Thoracic aorta (tissue), 2 donors: ENCODE measurements around the gene EN1. TPM values are rescaled to one million over a fixed set of nuclear protein-coding genes. Genes with fewer than 3 reads are reported as not detected.

Experiments
- ATAC-seq: fragments of 150-250 bp; one replicate; pipeline ENCODE4 v1.8.0; 2017; ENCODE audit warnings: low read depth; ENCODE audit not compliant: insufficient number of reproducible peaks, low FRiP score
- DNase-seq: peaks from one replicate; pipeline ENCODE4 v3.0.0-alpha.2; 2020; ENCODE audit warnings: low spot score
- H3K27ac ChIP-seq, 2 donors: fragments of 200-600 bp; sonication (generic); 1 replicate in 1 of 2; 2 replicates in 1 of 2; pipeline ENCODE4 v1.5.1; 2016; ENCODE audit warnings: mild to moderate bottlenecking in 2 of 2, moderate library complexity in 2 of 2
- H3K27me3 ChIP-seq: fragments of 200-600 bp; sonication (generic); replicated peaks from 2 replicates; pipeline ENCODE4 v1.6.0; 2016; ENCODE audit warnings: mild to moderate bottlenecking; ENCODE audit not compliant: insufficient read depth
- H3K36me3 ChIP-seq: fragments of 200-600 bp; sonication (generic); one replicate; pipeline ENCODE4 v1.5.1; 2016
- H3K4me1 ChIP-seq, 2 donors: fragments of 200-600 bp; sonication (generic); 1 replicate in 1 of 2; 2 replicates in 1 of 2; pipeline versions ENCODE4 v1.5.1 to v1.6.0; 2016; ENCODE audit warnings: low read depth in 2 of 2, mild to moderate bottlenecking in 1 of 2; ENCODE audit not compliant: control insufficient read depth in 1 of 2
- H3K4me3 ChIP-seq: fragments of 200-600 bp; sonication (generic); 2 replicates; pipeline ENCODE4 v1.5.1; 2016; ENCODE audit warnings: mild to moderate bottlenecking
- H3K9me3 ChIP-seq: fragments of 200-600 bp; sonication (generic); 2 replicates; pipeline ENCODE4 v1.5.1; 2016
- CTCF ChIP-seq: fragments of 200-600 bp; sonication (generic); IDR thresholded peaks from one replicate; pipeline ENCODE4 v1.5.1; 2019; ENCODE audit warnings: antibody characterized with exemption
- total RNA-seq, 2 donors: library from RNA; depleted of rRNA; stranded (reverse); fragments of >200 nt; gene quantifications; one replicate each; pipeline versions ENCODE4 v1.1.0 to v1.2.3, GENCODE V29; 2016

EN1 gene
- total RNA-seq, 2 donors from 2014 or later = not detected

DNA sequence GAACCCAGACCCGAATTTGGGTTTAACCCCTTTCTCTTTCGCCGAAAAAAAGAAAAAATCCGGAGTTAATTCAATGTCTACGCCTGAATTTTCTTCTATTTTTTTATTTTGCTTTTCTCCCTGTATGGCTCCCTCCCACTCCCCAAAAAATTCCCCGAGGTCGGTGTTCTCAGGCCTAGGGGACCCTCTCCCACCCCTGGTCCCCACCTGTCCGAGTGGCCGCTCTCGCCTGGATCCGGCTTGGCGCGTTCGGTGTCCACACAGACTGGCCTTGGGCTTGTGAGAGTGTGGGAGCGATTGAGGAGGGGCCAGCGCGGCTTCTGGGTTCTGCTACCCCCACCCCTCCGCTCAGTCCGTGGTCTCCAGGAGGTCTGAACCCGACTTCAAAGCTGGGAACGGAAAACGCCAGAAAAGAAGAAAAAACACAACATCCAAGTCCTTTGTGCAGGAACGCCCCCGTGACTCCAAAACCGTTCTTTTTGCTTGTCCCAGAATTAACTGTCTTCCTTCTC lies 5.7 kb upstream of the EN1 start:
- H3K27me3 ChIP-seq = peaks cover 41% of the 10 kb centered on the region
- ATAC-seq = no peak
- no peak for DNase-seq
- H3K36me3 ChIP-seq = no peaks in the 10 kb centered on the region
- TF ChIP-seq CTCF = no peak
- peaks cover 14 to 49% of the 10 kb centered on the region in 2 donors for H3K4me1 ChIP-seq
- H3K9me3 ChIP-seq = no peaks in the 10 kb centered on the region
- H3K4me3 ChIP-seq = no peak overlapping the region
- H3K27ac ChIP-seq = no peak overlapping the region

DNA sequence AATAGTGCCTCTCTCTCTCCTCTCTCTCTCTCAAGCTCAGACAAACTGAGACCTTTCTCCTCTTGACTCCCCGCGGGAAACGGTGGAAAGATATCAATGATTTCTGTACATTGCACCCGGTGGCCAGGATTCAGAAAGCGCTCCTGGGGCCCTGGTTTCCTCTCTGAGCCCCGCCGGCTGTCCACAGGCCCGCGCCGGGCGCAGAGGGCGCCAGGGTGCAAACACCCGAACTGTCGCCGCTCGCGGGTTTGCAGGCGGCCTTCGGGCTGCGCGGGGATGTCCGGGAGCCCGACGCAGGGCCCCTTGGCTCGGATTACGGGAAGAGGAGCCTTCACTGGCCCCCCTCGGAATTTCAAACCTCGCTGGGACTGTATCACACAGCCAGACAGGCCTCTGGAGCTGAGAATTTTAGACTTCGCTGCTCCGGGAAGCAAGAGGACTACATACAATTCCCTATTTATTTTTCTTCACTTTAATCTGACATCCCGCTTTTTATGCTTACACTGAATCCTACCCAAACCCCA lies 5.2 kb upstream of the EN1 start:
- no peaks in the 10 kb centered on the region for H3K9me3 ChIP-seq
- H3K4me3 ChIP-seq = no peak overlapping the region
- DNase-seq = no peak
- no peak overlapping the region for H3K27ac ChIP-seq
- TF ChIP-seq CTCF = no peak
- ATAC-seq = no peak
- peaks cover 18 to 49% of the 10 kb centered on the region in 2 donors for H3K4me1 ChIP-seq
- peaks cover 39% of the 10 kb centered on the region for H3K27me3 ChIP-seq
- H3K36me3 ChIP-seq = no peaks in the 10 kb centered on the region

GRCh38 chr2:118851650-118852049 lies 4.2 kb upstream of the EN1 start:
- no peak for TF ChIP-seq CTCF
- Histone ChIP-seq H3K27me3 (peaks cover 30% of the 10 kb centered on the region), H3K4me3 (no peak overlapping the region), H3K36me3 (no peaks in the 10 kb centered on the region), H3K27ac (no peak overlapping the region), H3K9me3 (no peaks in the 10 kb centered on the region), H3K4me1 (peaks cover 25 to 46% of the 10 kb centered on the region in 2 donors)
- DNase-seq = no peak
- no peak for ATAC-seq

- peaks cover 26% of the 10 kb centered on the region for H3K27me3 ChIP-seq
- DNase-seq (no peak), ATAC-seq (no peak)
- H3K36me3 ChIP-seq = no peaks in the 10 kb centered on the region
- TF ChIP-seq CTCF = no peak
- H3K9me3 ChIP-seq = no peaks in the 10 kb centered on the region
- H3K27ac ChIP-seq = no peak overlapping the region
- H3K4me3 ChIP-seq = no peak overlapping the region
- H3K4me1 ChIP-seq = peaks cover 25 to 41% of the 10 kb centered on the region in 2 donors
These were observed 3.5 kb upstream of the EN1 start for GRCh38 chr2:118850901-118851415.

DNA sequence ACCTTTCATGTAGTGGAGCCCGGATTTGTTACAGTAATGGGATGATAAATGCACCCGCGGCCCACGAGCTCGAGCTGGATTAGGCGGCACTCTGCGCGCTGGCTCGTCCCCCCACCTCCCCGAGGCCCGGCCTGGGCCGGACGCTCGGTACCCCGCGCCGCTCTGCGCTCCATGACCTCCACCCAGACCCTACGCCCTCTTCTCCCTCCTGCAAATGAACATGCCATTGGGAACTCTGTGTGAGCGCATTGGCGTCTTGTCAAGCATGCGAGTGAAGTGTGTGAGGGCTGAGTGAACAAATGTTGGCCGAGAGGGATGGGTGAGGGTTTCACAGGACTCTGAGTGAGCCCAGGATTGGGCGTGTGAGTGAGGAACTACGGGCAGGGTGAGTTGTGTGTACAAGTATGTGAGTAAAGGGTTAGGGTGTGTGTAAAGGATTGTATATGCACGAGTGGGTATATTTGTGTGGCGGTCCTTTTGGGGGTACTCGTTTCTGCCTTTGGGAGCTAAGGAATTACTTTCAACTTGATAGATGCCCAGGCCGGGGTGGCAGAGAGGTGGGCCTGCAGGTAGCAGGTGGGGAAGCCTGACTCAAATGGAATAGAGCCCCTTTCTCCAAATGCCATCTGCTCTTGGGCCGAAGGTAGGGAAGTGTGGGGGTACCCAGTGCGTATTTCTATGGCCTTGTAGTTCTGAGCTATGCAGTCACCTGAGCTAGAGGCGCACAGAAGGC lies 2.9 kb upstream of the EN1 start:
- Histone ChIP-seq H3K36me3 (no peaks in the 10 kb centered on the region), H3K27me3 (peaks cover 29% of the 10 kb centered on the region), H3K27ac (no peak overlapping the region), H3K4me1 (peaks cover 23 to 35% of the 10 kb centered on the region in 2 donors), H3K4me3 (no peak overlapping the region), H3K9me3 (no peaks in the 10 kb centered on the region)
- no peak for TF ChIP-seq CTCF
- DNase-seq = no peak
- no peak for ATAC-seq
